Gastroesophageal sphincter (tissue), 3 donors: ENCODE measurements around the gene NRK.

Source experiments
- EP300 ChIP-seq: sonication (generic); formaldehyde crosslinking; IDR thresholded peaks from one replicate; pipeline ENCODE4 v1.6.1; 2017; ENCODE audit warnings: antibody characterized with exemption, mild to moderate bottlenecking
- POLR2A ChIP-seq, 2 donors: fragments of 450-650 bp; IDR thresholded peaks; one replicate each; pipeline ENCODE4 v1.6.1; 2017; ENCODE audit warnings: antibody characterized with exemption in 2 of 2, mild to moderate bottlenecking in 2 of 2, moderate library complexity in 1 of 2
- POLR2AphosphoS5 ChIP-seq: sonication (generic); formaldehyde crosslinking; IDR thresholded peaks from one replicate; pipeline ENCODE4 v1.6.1; 2017; ENCODE audit warnings: antibody characterized with exemption
- TF ChIP-seq, protein P1 (sequence below), 4 experiments: fragments of 200-600 bp in 2 of 4; fragments of 450-650 bp in 2 of 4; sonication (generic) in 1 of 4; IDR thresholded peaks; one replicate each; pipeline ENCODE4 v1.5.1; 2017 to 2019; ENCODE audit warnings: antibody characterized with exemption in 4 of 4, mild to moderate bottlenecking in 2 of 4, moderate library complexity in 2 of 4

- TF ChIP-seq, protein P1, sequence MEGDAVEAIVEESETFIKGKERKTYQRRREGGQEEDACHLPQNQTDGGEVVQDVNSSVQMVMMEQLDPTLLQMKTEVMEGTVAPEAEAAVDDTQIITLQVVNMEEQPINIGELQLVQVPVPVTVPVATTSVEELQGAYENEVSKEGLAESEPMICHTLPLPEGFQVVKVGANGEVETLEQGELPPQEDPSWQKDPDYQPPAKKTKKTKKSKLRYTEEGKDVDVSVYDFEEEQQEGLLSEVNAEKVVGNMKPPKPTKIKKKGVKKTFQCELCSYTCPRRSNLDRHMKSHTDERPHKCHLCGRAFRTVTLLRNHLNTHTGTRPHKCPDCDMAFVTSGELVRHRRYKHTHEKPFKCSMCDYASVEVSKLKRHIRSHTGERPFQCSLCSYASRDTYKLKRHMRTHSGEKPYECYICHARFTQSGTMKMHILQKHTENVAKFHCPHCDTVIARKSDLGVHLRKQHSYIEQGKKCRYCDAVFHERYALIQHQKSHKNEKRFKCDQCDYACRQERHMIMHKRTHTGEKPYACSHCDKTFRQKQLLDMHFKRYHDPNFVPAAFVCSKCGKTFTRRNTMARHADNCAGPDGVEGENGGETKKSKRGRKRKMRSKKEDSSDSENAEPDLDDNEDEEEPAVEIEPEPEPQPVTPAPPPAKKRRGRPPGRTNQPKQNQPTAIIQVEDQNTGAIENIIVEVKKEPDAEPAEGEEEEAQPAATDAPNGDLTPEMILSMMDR (IDR thresholded peaks at IDR 0.05): no peak
- TF ChIP-seq POLR2AphosphoS5 (no peak), EP300 (no peak), POLR2A (IDR thresholded peaks at IDR 0.05) (no peak)
Observed at GRCh38 chrX:105876658-105877057, 54.3 kb downstream of the NRK start.
